Measurements from ENCODE around the gene BRAT1.
"Not testable (repeated sequence)": the region's sequence is repeated elsewhere in the genome, so short reads cannot be mapped to it uniquely, and the experiment has no call there.

The BRAT1 gene

GRCh38 chr7:2555121-2556052, at the start of gene BRAT1:
Gene BRAT1 (minus strand): TSS chr7:2555524. CDS start chr7:2554431, 1,093 bp downstream.
- DNase-seq = peak; percentile 99

- DNase-seq = no peak
Observed at GRCh38 chr7:2604608-2605174, 49.4 kb upstream of the BRAT1 start.

GRCh38 chr7:2603044-2603965, 48.0 kb upstream of the BRAT1 start:
- no peak for DNase-seq

GRCh38 chr7:2602406-2603043, 47.2 kb upstream of the BRAT1 start:
- DNase-seq = no peak

- no peak for DNase-seq
Observed at GRCh38 chr7:2601907-2602306, 46.6 kb upstream of the BRAT1 start.

GRCh38 chr7:2601065-2601464, 45.7 kb upstream of the BRAT1 start:
- no peak for DNase-seq

- no peak for DNase-seq
Observed at GRCh38 chr7:2598154-2598823, 43.0 kb upstream of the BRAT1 start.

GRCh38 chr7:2597273-2597640, 41.9 kb upstream of the BRAT1 start:
- DNase-seq = no peak

GRCh38 chr7:2596464-2597272, 41.3 kb upstream of the BRAT1 start:
- DNase-seq = no peak

GRCh38 chr7:2595258-2595860, 40.0 kb upstream of the BRAT1 start:
- DNase-seq = no peak

- DNase-seq = no peak
Observed at GRCh38 chr7:2594599-2594998, 39.3 kb upstream of the BRAT1 start.

- DNase-seq = no peak
Observed at GRCh38 chr7:2593036-2593727, 37.9 kb upstream of the BRAT1 start.

GRCh38 chr7:2592375-2592865, 37.1 kb upstream of the BRAT1 start:
- DNase-seq = no peak

- DNase-seq = not testable (repeated sequence)
Observed at GRCh38 chr7:2589941-2590340, 34.6 kb upstream of the BRAT1 start.

GRCh38 chr7:2589341-2589740, 34.0 kb upstream of the BRAT1 start:
- DNase-seq = no peak

- no peak for DNase-seq
Observed at GRCh38 chr7:2587778-2588177, 32.5 kb upstream of the BRAT1 start.

GRCh38 chr7:2587134-2587533, 31.8 kb upstream of the BRAT1 start:
- no peak for DNase-seq

GRCh38 chr7:2586326-2587020, 31.1 kb upstream of the BRAT1 start:
- DNase-seq = no peak

- DNase-seq = no peak
Observed at GRCh38 chr7:2585446-2585845, 30.1 kb upstream of the BRAT1 start.

All from stimulated activated CD4-positive, alpha-beta T cell treated with anti-CD3 and anti-CD28 coated beads, Interleukin-15, amount 100 ng/mL, for 24 hours (primary cell).